ENCODE results near the gene TRMT61A. TPM values are rescaled to one million over a fixed set of nuclear protein-coding genes. Genes with fewer than 3 reads are reported as not detected.

TRMT61A gene
- total and polyA plus RNA-seq, 2 donors from 2014 or later: 11.9 to 16.0 TPM

DNA sequence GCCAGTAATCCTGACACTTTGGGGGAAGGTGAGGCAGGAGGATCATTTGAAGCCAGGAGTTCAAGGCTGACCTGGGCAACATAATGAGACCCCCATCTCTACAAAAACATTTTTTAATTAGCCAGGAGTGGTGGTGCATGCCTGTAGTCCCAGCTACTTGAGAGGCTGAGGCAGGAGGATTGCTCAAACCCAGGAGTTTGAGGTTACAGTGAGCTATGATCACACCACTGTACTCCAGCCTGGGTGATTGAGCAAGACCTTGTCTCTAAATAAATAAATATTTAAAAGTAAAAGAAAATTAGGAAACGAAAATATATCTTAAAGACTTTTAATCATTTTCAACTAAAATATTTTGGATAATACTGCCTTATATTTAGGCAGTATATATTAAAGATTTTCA lies 32.2 kb upstream of the TRMT61A start:
- TF ChIP-seq, protein P1, sequence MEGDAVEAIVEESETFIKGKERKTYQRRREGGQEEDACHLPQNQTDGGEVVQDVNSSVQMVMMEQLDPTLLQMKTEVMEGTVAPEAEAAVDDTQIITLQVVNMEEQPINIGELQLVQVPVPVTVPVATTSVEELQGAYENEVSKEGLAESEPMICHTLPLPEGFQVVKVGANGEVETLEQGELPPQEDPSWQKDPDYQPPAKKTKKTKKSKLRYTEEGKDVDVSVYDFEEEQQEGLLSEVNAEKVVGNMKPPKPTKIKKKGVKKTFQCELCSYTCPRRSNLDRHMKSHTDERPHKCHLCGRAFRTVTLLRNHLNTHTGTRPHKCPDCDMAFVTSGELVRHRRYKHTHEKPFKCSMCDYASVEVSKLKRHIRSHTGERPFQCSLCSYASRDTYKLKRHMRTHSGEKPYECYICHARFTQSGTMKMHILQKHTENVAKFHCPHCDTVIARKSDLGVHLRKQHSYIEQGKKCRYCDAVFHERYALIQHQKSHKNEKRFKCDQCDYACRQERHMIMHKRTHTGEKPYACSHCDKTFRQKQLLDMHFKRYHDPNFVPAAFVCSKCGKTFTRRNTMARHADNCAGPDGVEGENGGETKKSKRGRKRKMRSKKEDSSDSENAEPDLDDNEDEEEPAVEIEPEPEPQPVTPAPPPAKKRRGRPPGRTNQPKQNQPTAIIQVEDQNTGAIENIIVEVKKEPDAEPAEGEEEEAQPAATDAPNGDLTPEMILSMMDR (IDR thresholded peaks at IDR 0.05; ENCODE audit: borderline replicate concordance, extremely low read depth, insufficient read depth): no peak
- intact Hi-C loops (cut with DNase I): no loop called here
- FAIRE-seq (no peak), DNase-seq (no peak)
- Histone ChIP-seq H3K27me3 (ENCODE audit: control insufficient read depth, insufficient read depth, low read length) (no peaks in the 10 kb centered on the region), H3K36me3 (ENCODE audit: control insufficient read depth in 2 of 3, insufficient read depth in 3 of 3, low read length in 3 of 3) (peaks cover 4 to 34% (median 26%) of the 10 kb centered on the region in 3 donors), H3K4me1 (ENCODE audit: control insufficient read depth in 2 of 3, insufficient read depth in 2 of 3, low read depth in 1 of 3, low read length in 3 of 3) (peaks cover 0 to 7% (median 5%) of the 10 kb centered on the region in 3 donors), H3K9ac (ENCODE audit: low read length in 3 of 3) (no peak overlapping the region), H3K9me3 (ENCODE audit: control insufficient read depth in 2 of 3, insufficient read depth in 1 of 3, low read length in 3 of 3) (no peaks in the 10 kb centered on the region), H3K27ac (ENCODE audit: low read depth in 2 of 2, low read length in 2 of 2) (no peak overlapping the region), H3K4me3 (ENCODE audit: low read length in 3 of 3) (no peak overlapping the region)

DNA sequence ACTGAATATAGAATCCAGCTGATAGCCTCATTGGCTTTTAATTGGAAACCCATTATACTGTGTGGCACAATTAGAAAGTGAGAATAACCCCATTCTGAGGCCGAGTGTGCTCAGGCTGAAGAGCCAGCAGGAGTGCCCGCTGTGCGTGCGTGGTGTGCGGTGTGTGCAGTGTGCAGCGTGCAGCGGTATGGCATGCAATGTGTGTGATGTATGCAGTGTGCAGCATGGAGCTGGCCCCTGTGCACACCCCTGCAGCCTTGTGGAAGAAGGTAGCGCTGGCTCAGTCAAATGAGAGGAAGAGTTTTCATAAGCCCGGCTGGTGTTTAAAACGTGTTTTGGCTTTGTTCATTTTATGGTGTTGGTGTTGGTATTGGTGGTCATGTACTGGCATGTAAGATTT lies 29.3 kb upstream of the TRMT61A start:
- Histone ChIP-seq H3K4me1 (ENCODE audit: control insufficient read depth in 2 of 3, insufficient read depth in 2 of 3, low read depth in 1 of 3, low read length in 3 of 3) (peaks cover 0 to 7% (median 5%) of the 10 kb centered on the region in 3 donors), H3K27ac (ENCODE audit: low read depth in 2 of 2, low read length in 2 of 2) (no peak overlapping the region), H3K27me3 (ENCODE audit: control insufficient read depth, insufficient read depth, low read length) (no peaks in the 10 kb centered on the region), H3K36me3 (ENCODE audit: control insufficient read depth in 2 of 3, insufficient read depth in 3 of 3, low read length in 3 of 3) (peaks cover 0 to 46% (median 33%) of the 10 kb centered on the region in 3 donors), H3K9ac (ENCODE audit: low read length in 3 of 3) (no peak overlapping the region), H3K9me3 (ENCODE audit: control insufficient read depth in 2 of 3, insufficient read depth in 1 of 3, low read length in 3 of 3) (no peaks in the 10 kb centered on the region), H3K4me3 (ENCODE audit: low read length in 3 of 3) (no peak overlapping the region)
- intact Hi-C loops (cut with DNase I): no loop called here
- no peak for FAIRE-seq
- TF ChIP-seq, protein P1 (IDR thresholded peaks at IDR 0.05; ENCODE audit: borderline replicate concordance, extremely low read depth, insufficient read depth): no peak
- DNase-seq: no peak

DNA sequence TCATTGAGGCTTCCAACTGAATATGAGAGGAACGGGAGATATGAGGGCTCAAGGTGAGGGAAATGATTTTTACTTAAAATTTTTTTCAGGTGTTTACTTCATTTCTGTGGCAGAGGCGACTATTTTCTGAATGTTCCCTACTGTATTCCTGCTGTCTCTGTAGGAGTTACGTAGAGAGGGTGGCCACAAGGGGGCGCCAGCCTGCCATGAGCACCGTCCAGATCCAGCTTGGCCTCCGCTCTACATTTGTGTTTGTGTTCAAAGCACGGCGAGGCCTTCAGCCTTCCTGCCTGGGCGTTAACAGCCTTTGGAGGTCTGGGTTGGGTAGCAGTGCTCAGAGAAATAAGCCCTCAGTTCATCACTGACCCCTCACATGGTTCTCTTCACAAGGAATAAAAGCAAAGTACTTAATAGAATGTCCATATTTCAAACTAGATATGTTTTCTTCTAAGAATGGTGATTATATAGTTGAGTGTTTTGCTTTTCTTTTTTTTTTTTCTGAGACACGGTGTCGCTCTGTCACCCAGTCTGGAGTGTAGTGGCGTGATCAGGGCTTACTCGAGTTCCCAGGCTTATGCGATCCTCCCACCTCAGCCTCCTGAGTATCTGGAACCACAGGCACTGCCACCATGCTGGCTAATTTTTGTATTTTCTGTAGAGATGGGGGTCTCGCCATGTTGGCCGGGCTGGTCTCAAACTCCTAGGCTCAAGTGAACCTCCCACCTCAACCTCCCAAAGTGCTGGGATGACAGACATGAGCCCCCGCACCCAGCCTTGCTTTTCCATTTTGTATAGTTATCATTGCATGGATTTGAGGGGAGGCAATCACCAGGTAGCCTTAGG lies 28.6 kb upstream of the TRMT61A start:
- intact Hi-C loops (cut with DNase I): no loop called here
- Histone ChIP-seq H3K36me3 (ENCODE audit: control insufficient read depth in 2 of 3, insufficient read depth in 3 of 3, low read length in 3 of 3) (peaks cover 0 to 46% (median 32%) of the 10 kb centered on the region in 3 donors), H3K27me3 (ENCODE audit: control insufficient read depth, insufficient read depth, low read length) (no peaks in the 10 kb centered on the region), H3K4me3 (ENCODE audit: low read length in 3 of 3) (no peak overlapping the region), H3K27ac (ENCODE audit: low read depth in 2 of 2, low read length in 2 of 2) (peak overlapping the region in 1 of 2 donors; percentile 20), H3K9ac (ENCODE audit: low read length in 3 of 3) (peak overlapping the region in 1 of 3 donors; percentile 36), H3K9me3 (ENCODE audit: control insufficient read depth in 2 of 3, insufficient read depth in 1 of 3, low read length in 3 of 3) (no peaks in the 10 kb centered on the region), H3K4me1 (ENCODE audit: control insufficient read depth in 2 of 3, insufficient read depth in 2 of 3, low read depth in 1 of 3, low read length in 3 of 3) (peaks cover 0 to 7% (median 5%) of the 10 kb centered on the region in 3 donors)
- DNase-seq (peak; percentile 87 to 94 (median 91)), FAIRE-seq (no peak)
- TF ChIP-seq, protein P1 (IDR thresholded peaks at IDR 0.05; ENCODE audit: borderline replicate concordance, extremely low read depth, insufficient read depth): peak; percentile 93

Measured in kidney (tissue), 14 donors.